AG04449 (cell line): Measurements from ENCODE around the gene BOC.

Experiments
- CTCF ChIA-PET: fragments of 350-600 bp; formaldehyde crosslinking; extraction: SDS; loops from one replicate; lab custom pipeline; 2021; ENCODE audit warnings: antibody characterized with exemption; lab: Yijun Ruan, JAX
- POLR2A ChIA-PET: fragments of 400-600, 350-600 bp; formaldehyde crosslinking; extraction: SDS; loops from one replicate; lab custom pipeline; 2020; ENCODE audit warnings: antibody characterized with exemption, inconsistent platforms; lab: Yijun Ruan, JAX
- DNase-seq: peaks from one replicate; pipeline ENCODE4 v3.0.0-alpha.2; 2010; ENCODE audit warnings: low read depth, low spot score
- H3K4me3 ChIP-seq: 2 replicates; pipeline ENCODE4 v1.5.1; 2011; ENCODE audit warnings: low read depth, mild to moderate bottlenecking, control low read depth, low read length
- CTCF ChIP-seq: IDR thresholded peaks from one replicate; pipeline ENCODE4 v1.5.1; 2011; ENCODE audit warnings: mild to moderate bottlenecking, moderate library complexity, low read length, control low read depth, inconsistent platforms; ENCODE audit not compliant: insufficient read depth; ENCODE audit errors: missing control alignments

The BOC gene

GRCh38 chr3:113264283-113265131 is 53.1 kb downstream of the BOC start:
- ChIA-PET CTCF (interaction anchor here (0.8 to 4.1 kb wide), 4 partner anchors 8 to 128 kb away, joined by 4 to 15 read pairs (median 6); no protein-coding TSS in a partner anchor), POLR2A (no interaction called here)
- H3K4me3 ChIP-seq = no peak overlapping the region
- no peak for DNase-seq
- TF ChIP-seq CTCF = no peak

GRCh38 chr3:113265231-113265630 is 53.9 kb downstream of the BOC start:
- ChIA-PET CTCF (interaction anchor here (0.8 to 4.1 kb wide), 4 partner anchors 9 to 129 kb away, joined by 4 to 15 read pairs (median 6); no protein-coding TSS in a partner anchor), POLR2A (no interaction called here)
- H3K4me3 ChIP-seq = no peak overlapping the region

GRCh38 chr3:113266738-113267137 is 55.4 kb downstream of the BOC start:
- ChIA-PET POLR2A (no interaction called here), CTCF (no interaction called here)
- TF ChIP-seq CTCF = no peak
- no peak overlapping the region for H3K4me3 ChIP-seq
- no peak for DNase-seq

More at GRCh38 chr3:113265231-113265630, 53.9 kb downstream of the BOC start:
- no peak for TF ChIP-seq CTCF
- no peak for DNase-seq

- no peak for DNase-seq
- no peak overlapping the region for H3K4me3 ChIP-seq
- ChIA-PET CTCF (interaction anchor here (1.3 to 1.9 kb wide), 3 partner anchors 9 to 20 kb away, joined by 4 to 5 read pairs (median 5); no protein-coding TSS in a partner anchor), POLR2A (no interaction called here)
- TF ChIP-seq CTCF = no peak
Observed at GRCh38 chr3:113268311-113268710, 57.0 kb downstream of the BOC start.

- CTCF ChIA-PET = interaction anchor here (0.9 to 2.1 kb wide), 7 partner anchors 8 to 234 kb away, joined by 3 to 11 read pairs (median 4); no protein-coding TSS in a partner anchor
- no peak for TF ChIP-seq CTCF
- no peak for DNase-seq
- POLR2A ChIA-PET = no interaction called here
- no peak overlapping the region for H3K4me3 ChIP-seq
Observed at GRCh38 chr3:113268942-113269341, 57.6 kb downstream of the BOC start.

GRCh38 chr3:113269661-113270060 is 58.3 kb downstream of the BOC start:
- DNase-seq = no peak
- no peak for TF ChIP-seq CTCF
- ChIA-PET CTCF (interaction anchor here (0.9 to 2.1 kb wide), 5 partner anchors 10 to 234 kb away, joined by 3 to 11 read pairs (median 4); no protein-coding TSS in a partner anchor), POLR2A (no interaction called here)
- H3K4me3 ChIP-seq = no peak overlapping the region
